ENCODE measurements around the gene PRAF2.
A peak's percentile ranks its signal among the peaks of the same experiment; 100 is the strongest.

The PRAF2 gene

DNA sequence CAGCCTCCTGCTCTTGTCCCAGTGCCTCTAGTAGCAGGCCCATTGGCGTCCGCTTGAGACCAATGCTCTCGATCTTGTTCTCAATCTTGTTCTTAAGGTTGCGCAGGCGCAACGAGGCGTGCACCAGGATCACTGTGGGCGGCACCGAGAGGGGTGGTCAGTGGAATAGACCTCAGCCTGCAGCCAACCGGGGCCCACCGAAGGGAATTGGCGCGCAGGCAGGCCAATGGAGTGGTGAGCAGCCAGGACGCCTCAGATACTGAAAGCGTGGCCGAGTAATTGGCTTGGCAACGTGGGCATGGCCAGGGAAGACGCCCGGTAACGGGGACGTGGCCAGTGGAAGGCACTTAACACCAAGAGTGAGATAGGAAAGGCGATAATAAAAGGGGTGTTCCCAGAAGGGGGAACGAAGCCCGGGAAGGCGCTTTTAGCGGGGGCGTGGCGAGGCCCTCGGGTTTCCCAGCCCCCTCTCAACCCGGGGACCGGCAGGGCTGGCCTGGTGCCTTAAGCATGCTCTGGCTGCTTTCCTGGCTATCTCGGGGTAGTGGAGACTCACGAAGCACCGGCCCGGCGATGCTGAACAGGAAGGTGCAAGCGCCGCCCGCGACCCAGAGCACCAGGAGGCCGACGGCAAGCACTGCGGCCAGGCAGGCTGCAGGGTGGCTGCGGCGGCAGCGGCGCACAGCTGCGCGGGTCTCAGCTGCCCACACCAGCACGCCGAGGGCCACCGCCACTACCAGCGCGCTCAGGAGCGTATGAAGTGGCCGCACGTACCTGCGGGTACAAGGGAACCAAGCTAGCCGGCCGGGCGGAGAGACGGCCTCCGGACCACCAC lies 1.7 kb downstream of the PRAF2 start:
- no peak for DNase-seq

DNA sequence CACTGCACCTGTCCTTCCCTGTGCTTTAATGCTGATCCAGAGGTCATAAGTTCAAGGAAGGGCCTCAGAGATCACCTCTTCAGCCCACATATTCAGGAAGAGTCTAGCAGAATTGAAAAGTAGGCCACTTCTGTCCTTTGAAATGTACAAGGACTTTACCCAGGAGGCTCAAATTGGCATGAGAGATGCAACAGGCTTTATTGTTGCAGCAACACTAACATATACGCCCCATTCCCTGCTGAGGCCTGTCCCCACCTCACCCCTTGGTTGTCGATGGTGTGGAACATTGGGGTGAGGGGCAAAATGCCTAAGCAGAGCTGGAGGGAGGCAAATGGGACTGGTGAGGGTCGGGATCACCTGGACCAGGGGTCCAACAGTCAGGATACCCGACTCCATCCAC lies 2.8 kb downstream of the PRAF2 start:
- no peak for DNase-seq

- DNase-seq = no peak
Measured at GRCh38 chrX:49069038-49069437, 4.8 kb downstream of the PRAF2 start.

GRCh38 chrX:49067285-49068120 lies 6.3 kb downstream of the PRAF2 start:
- DNase-seq = no peak

- DNase-seq = no peak
Measured at GRCh38 chrX:49066690-49067089, 7.1 kb downstream of the PRAF2 start.

- no peak for DNase-seq
Measured at GRCh38 chrX:49066278-49066677, 7.5 kb downstream of the PRAF2 start.

DNA sequence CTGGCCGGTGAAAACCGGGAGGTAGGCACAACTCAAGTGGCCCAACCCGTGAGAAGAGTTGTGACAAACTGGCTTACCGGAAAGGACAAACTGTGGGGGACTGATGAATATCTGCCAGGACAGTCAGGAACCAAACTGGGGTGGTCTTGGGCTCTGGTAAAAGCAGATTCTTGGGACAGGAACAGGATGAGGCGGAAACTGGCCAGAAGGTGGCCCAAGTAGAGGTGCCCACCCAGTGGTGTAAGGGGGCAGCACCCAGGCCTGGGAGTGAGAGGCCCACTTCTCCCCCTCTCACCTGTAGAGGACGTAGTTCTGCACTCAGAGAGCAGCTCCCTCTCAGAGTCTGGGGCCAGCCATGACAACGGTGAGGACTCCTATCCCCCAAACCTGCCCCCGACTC lies 9.1 kb downstream of the PRAF2 start:
- DNase-seq = no peak

DNA sequence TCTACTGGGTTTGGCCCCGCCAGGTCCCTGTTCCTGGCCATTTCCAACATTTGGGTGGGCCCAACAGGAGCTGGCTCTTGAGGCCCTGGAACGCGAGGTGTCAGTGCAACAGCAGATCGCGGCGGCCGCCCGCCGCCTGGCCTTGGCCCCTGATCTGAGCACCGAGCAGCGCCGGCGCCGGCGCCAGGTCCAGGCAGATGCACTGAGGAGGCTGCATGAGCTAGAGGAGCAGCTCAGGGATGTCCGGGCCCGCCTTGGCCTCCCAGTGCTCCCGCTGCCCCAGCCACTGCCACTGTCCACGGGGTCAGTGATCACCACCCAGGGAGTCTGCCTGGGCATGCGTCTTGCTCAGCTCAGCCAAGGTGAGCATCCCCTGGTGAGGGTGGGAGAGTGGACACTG lies 9.5 kb downstream of the PRAF2 start:
- no peak for DNase-seq

- DNase-seq = no peak
Measured at GRCh38 chrX:49063715-49064114, 10.1 kb downstream of the PRAF2 start.

- DNase-seq = no peak
Measured at GRCh38 chrX:49061916-49062315, 11.9 kb downstream of the PRAF2 start.

DNA sequence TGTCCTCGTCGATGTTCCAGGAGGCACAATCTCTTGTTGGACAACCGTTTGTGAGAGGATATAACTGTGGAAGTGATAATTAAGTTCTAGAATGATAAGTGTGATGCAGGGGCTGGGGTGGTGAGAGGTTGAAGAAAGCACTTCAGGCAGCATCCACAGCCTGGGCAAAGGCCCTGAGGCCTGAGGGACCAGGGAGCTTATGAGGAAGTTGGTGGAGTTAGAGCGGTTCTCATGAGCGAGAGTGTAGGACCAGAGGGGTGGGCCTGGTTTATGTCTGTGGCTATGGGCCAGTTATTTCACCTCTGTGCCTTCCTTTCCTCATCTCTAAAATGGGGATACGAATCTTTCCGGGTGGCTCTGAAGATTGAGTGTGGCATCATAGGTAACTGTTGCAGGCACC lies 12.3 kb downstream of the PRAF2 start:
- DNase-seq = no peak

DNA sequence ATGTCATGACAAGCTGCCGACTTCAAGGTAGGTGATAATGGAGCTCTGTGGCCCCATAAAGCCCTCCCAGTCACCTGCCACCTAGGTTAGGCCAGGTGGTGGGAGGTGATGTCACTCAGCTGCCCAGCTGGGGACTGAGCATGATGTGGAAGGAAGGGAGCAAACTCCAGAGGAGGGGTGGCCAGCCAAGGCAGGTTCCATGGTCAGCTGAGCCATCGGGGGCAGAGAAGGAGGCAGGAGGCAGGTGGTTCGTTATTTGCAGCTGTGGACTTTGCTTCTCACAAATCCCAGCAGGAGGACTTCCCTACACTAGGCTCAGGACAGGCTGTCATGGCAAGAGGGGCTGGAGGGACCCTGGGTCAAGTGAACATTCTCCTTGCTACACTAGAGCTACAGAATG lies 12.9 kb downstream of the PRAF2 start:
- DNase-seq = no peak

DNA sequence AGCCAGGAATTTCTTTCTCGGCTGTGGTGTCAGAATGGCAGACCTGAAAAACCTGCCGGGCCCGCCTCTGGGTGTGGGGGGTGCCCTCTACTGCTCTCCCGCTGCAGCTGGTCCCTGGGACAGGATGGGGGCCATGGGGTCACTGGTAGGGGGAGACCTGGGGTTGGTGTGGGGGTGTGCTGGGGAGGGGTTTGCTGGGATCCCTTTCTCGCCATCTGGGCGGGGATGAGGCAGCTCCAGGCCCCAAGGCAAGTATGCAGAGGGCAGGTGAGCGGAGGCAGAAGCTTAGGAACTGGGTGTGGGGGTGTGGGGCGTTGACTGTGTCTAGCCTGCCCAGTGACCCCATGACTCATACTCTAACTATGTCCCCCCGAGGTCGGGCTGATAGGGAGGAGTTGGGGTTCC lies 14.1 kb downstream of the PRAF2 start:
- DNase-seq = no peak

GRCh38 chrX:49059201-49059600 lies 14.6 kb downstream of the PRAF2 start:
- no peak for DNase-seq

- no peak for DNase-seq
Measured at GRCh38 chrX:49058794-49059193, 15.0 kb downstream of the PRAF2 start, which contains the start of gene CCDC120. Gene CCDC120 (plus strand): TSS chrX:49058999. CDS start chrX:49062042, 3,043 bp downstream.

DNA sequence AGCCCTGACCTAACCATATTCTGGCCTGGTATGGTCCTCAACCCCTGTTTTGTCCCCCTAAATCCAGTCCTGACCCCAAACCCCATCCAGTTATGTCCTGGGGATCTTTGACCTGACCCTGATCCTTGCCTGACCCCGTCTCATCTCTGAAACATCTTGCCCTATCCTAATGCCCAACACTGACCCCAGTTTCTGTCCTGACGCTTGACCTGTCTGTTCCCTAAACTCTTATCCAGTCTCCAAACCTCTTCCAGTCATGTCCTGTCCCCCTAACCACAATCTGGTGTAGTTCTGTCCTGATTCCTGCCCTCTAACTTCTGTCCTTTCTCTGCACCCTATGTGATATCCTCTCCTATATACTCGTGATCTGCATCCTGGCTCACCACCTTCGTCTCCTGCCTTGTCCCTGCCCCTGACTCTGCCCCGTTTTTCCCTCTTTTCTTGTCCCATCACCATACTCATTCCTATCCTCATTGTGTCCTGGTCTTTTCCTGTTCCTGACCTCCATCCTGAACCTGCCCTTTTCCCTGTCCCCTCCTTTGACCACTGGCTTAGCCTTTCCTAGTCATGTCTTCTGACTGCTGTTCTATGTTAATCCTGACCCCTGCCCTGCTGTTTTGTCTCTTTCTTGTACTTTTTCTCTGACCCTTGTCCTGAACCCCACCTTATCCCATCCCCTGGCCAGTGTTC lies 19.6 kb downstream of the PRAF2 start:
- no peak for DNase-seq

DNA sequence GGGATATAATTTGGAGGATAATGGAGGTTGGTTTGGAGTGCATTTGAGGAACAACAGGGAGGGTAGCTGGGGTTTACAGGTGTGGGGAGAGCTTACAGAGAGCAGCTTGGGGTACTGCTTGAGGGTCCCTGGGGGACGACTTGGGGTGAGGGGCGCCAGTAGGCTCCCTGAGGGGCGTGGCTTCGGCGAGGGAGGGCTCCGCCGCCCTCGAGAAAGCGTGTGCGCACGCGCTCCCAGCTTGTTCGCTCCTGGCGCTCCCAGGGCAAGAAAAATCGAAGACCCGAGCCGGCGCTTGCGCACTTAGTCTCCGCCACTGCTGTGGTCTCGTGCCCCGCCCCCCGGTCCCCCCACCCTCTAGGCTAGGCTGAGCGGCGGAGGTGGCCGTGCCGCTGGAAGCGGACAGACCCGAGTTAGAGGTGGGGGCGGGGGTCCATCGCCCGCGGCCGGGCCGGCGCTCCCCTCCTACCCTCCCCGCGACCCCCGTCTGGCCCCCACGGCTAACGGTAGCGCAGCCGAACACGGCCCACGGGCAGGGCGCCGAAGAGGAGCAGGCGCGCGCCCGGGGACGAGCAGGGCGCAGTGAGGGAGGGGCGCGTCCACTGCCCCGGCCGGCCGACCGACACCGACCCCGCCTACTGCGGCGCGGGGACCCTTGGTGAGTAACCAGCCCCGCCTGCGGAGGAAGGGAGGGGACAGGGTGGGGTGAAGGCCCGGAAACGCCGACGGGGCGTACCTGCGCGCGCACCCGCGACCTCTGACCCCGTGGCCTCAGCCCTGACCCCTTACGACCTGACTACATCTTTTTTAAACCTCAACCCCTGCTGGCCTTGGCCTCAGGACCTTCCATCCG lies 20.4 kb downstream of the PRAF2 start:
- peak in 5 of 6 experiments; percentile 32 to 64 (median 42) for DNase-seq

- DNase-seq = no peak
Measured at GRCh38 chrX:49043987-49044281, 29.9 kb downstream of the PRAF2 start.

DNA sequence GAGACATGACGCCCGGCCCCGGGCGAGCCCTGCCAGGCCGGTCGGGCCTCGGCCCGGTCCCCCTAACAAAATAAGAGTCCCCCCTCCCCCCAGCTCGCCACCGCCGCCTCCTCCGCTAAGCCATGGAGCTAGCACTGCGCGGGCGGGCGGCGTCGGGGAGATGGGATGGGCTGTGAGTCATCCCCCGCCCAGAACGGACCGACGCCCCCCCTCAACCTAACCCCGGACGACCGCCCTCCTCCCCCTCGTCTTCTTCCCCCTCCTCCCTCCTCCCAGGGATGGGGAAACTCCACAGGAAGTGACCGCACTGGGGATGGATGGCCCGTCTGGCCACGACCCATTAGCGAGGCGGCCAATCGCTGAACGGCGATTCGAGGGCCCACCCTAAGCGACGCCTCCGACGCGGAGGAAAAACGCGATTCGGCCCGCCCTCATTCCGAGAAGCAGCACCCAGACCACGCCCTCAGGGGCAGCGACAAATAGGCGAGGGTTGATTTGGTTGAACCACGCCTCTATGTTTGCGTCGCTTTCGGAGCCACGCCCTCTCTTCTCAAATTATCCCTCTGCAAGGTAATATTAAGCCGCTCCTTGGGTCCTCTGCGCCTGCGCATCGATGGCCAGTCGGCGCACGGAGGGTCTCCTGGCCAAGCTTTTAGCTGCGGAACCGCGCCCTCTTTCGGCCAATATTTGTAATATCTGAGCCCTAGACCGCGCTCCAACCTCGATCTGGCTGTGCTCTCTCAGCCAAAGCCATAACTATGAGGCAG lies 30.4 kb downstream of the PRAF2 start, which contains the start of gene TFE3:
Gene TFE3 (minus strand): TSS at position 138 of the 767 bp plus-strand sequence. CDS start 131 bp downstream, at position 7.
- peak; percentile 85 to 97 (median 90) for DNase-seq

GRCh38 chrX:49042581-49043219 lies 31.1 kb downstream of the PRAF2 start:
- peak in 1 of 6 experiments; percentile 18 for DNase-seq

Measured in stimulated activated naive CD4-positive, alpha-beta T cell (primary cell).